HG03103 (cell line): ENCODE results near the gene TTC23L.
A peak's percentile ranks its signal among the peaks of the same experiment; 100 is the strongest.

ENCODE experiments used
- ATAC-seq: cut with Tn5 transposase; IDR thresholded peaks from one replicate; pipeline ENCODE4 v1.9.1; 2021; ENCODE audit warnings: low read depth; ENCODE audit not compliant: unreplicated experiment

The TTC23L gene

GRCh38 chr5:34832568-34832967 is 6.4 kb upstream of the TTC23L start:
- ATAC-seq: no peak

GRCh38 chr5:34833090-34833489 is 5.9 kb upstream of the TTC23L start:
- no peak for ATAC-seq

DNA sequence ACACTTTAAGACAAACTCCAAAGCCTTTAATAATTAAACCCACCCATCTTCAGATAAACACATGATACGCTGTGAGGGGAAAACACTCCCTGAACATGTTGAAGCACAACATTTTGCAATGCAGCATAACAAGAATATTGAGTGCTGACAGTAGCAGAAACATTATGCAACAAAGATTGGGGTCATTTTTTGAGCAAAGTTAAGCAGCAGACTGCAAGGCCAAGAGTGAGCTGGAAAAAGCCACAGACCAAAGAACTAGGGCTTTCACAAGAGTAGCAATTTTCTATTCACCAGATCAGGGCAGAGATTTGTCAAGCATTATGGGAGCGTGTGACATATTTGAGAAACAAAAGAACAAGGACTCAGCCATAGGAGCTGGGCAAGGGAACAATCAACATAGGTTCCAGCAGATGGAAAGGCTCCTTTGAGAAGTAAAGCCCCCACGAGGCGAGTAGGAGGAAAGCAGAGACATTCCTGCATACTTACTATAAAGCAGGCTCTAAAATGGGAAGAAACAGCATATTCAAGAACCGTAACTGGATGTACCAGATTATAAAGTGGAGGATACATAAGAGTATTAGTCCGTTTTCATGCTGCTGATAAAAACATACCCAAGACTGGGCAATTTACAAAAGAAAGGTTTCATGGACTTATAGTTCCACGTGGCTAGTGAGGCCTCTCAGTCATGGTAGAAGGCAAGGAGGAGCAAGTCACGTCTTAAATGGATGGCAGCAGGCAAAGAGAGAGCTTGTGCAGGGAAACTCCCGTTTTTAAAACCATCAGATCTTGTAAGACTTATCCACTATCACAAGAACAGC is 4.8 kb upstream of the TTC23L start:
- no peak for ATAC-seq

GRCh38 chr5:34834794-34835089 is 4.2 kb upstream of the TTC23L start:
- ATAC-seq: no peak

GRCh38 chr5:34835664-34836063 is 3.3 kb upstream of the TTC23L start:
- no peak for ATAC-seq

DNA sequence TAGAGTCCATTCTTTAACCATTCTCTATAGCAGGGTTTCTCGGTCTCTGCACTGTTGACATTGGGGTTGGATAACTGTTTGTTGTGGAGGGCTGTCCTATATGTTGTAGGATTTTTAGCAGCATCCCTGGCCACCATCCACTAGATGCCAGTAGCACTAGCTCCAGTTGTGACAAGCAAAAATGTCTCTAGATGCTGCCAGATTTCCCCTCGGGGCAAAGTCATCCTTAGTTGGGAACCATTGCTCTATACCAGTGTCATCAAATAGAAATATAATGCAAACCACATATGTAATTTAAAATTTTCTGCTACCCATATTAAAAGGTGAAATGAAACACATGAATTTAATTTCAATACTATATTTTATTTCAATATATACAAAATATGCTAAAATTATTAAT is 2.9 kb downstream of the TTC23L start:
- ATAC-seq: no peak

DNA sequence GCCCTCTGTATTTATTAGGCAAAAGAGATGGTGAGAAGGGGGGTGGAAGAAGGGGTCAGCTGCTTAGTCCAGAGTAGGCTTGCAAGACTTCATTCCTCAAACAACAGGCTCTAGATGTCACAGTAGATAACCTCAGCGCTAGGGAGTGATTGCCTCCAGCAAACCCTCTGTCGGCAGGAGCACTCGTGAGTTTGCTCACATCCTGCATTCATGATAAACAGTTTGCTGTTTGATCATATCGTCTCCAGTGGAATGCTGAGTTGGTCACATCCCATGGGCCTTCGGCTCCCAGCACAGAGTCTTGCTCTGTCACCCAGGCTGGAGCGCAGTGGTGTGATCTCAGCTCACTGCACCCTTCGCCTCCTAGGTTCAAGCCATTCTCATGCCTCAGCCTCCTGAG is 3.6 kb downstream of the TTC23L start:
- ATAC-seq: no peak

- ATAC-seq: no peak
Observed at GRCh38 chr5:34843497-34843896, 4.5 kb downstream of the TTC23L start.

- ATAC-seq: no peak
Observed at GRCh38 chr5:34844106-34844505, 5.1 kb downstream of the TTC23L start.

DNA sequence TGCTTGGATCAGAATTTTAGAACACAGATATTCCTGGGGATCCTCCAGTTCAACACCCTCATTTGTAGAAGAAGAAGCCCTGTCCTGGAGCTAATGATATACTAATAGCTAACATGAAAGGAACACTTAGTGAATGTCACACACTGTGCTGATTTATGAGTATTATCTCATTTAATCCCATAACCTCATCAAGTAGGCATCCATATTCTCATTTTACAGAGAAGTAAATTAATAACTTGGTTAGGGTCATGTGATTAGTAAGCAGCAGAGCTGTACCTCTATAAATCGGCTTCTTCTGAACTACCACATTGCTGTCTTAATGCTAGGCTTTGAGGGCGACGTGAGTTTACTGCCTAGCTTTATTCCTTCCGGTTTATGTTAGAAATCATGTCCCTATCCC is 6.0 kb downstream of the TTC23L start:
- ATAC-seq: no peak

GRCh38 chr5:34847056-34847455 is 8.1 kb downstream of the TTC23L start:
- ATAC-seq: no peak

DNA sequence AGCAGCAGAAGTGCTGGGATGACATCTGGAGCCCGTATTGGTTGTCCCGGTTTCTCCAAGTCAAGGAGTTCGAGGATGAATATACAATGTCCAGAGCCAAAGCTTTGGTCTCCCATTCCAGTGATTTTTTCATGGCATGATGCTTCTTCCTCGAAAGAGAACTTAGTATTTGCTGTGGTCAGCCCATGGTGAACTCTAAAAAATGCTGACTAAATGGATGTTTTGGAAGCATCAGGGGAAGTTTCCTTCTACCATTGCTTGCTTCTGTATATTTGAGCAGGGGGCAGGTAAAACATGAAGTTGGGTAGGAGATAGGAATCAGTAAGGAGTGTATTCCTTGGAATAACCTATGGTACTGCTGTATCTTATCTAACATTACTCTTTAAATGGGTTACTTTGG is 8.6 kb downstream of the TTC23L start:
- ATAC-seq: no peak

DNA sequence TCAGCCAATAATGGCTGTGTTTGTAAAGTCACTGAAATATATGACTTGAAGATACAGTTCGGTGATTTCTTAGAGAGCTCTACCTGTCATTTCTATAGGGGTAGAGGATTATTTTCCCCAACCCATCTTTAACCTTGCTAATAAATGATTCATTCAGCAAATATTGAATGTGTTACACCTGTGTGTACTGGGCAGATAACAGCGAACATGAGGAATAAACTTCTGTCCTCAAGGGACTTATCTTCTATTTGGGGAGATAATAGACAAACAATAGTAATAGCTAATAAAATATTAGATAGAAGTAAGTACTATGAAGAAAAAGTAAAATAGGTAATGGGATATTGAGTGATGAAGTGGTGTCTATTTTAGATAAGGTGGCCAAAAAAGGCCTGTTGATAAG is 9.3 kb downstream of the TTC23L start:
- no peak for ATAC-seq

DNA sequence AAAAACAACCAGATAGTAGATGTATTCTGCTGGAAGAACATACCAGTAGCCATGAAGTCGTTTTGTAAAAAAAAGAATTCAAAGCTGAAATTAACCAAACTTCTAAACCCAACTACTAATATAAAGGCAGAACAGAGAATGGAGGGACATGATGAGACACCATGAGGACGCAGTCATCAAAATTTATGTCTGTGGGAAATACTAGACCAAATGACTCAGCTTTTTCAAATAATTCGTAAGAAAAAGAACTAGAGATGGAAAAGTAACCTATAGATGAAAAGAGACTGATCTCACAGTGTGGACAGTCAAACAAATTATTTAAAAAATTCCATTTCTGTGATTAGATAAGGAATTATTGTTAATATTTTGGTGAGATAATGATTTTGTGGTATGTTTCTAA is 10.3 kb downstream of the TTC23L start:
- no peak for ATAC-seq

DNA sequence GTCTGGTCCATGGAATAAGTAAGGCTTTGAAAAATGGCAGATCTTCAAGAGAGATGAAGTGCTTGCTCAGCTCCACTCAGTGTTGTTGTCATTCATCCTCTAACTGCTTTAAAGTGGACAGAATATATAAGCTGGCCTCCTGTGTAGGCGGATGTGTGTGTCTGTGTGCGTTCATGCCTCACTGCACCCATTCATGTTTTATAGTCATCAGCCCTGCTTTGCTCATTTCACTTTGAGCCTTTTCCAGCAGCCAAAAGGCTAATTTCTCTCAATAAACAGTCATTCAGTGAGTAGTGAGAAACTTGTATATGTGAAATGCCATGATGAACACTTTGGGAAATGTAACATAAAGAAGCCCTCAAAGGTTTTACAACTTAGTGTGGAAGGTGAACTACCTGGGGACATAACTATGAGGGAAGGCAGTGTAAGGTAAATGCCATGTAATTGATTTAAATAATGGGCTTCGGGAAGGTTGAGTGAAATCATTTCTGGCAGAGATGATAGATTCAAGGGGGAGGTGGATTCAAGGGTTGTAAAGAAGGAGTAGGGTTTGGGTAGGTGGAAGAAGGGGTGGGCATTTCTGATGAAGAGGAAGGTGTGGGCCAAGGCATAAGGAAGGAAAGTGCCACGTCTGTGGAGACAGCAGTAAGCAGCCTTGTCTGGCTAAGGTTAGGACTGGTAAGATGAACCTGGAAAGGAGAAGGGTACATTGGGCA is 15.7 kb downstream of the TTC23L start:
- peak; percentile 93 for ATAC-seq

DNA sequence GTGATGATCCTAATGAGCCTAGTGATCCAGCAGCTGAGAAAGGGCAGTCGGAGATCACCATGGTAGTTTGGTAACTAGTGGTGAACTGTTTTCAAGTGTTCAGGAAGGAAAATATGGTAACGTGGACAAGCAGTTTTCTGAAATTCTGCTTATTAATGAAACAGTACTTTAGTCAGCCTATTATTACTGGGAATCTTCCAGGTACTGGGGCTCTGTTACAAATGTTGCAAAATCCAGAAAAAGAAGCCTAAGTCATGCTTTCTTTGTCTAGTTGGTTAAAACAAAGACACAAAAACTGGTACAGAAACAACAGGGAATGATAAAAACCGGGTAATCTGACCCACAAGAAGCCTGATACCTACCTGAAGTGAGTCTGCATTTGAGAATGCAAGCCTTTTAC is 18.2 kb downstream of the TTC23L start:
- no peak for ATAC-seq

DNA sequence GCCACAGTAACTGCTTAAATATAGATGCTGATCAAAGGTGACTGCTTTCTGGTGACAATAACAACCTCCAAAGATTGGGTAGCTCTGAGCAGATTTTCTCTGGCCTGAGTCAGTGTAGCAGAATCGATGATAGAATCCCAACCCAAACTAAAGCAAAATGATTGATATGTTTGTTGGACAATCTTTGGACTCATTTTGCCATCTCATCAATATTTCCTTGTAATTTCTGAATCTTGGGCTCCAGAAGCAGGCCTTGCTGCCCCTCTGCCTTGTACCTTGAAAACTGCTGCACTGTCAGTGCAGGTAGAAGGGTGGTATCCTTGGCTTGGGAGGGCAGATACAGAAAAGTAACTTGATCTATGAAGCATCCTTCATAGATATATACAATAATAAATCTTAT is 18.9 kb downstream of the TTC23L start:
- no peak for ATAC-seq

GRCh38 chr5:34858790-34859189 is 19.8 kb downstream of the TTC23L start:
- no peak for ATAC-seq

GRCh38 chr5:34859253-34859652 is 20.3 kb downstream of the TTC23L start:
- no peak for ATAC-seq

DNA sequence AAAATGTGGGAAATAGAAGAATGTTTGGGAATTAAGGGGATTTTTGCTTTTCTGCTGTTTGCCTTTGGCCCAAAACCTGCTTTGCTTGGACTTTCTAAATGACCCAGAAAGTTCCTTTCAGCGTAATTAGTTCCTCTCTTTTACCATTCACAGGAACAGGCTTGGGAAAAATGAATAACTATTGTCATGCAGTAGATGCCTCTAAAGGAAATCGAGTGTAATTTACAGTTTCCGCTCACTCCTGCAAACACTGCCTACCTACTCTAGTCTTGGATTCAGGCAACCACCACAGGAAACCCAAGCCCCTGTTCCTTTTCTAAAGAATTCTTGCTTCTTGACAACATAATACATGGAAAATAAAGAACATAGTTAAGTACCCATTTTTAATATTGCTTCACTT is 25.0 kb downstream of the TTC23L start:
- no peak for ATAC-seq

DNA sequence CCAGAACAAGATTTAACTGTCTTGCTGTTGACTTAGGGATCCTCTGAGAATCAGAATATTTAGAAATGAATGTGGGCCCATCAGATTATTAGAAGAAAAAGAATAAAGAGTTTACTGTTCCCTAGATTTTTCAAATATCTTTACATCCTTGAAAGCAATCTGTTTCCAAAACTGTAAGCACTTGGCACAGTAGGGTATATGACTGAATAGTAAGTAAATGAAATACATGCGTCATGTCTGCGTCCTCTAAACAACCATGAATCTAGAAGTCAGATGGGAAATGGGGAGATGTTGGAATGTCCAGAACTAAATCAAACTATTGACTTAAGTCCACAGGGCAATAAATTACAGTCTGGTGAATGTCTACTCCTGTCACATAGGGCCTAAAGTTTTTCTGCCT is 26.1 kb downstream of the TTC23L start:
- ATAC-seq: no peak

DNA sequence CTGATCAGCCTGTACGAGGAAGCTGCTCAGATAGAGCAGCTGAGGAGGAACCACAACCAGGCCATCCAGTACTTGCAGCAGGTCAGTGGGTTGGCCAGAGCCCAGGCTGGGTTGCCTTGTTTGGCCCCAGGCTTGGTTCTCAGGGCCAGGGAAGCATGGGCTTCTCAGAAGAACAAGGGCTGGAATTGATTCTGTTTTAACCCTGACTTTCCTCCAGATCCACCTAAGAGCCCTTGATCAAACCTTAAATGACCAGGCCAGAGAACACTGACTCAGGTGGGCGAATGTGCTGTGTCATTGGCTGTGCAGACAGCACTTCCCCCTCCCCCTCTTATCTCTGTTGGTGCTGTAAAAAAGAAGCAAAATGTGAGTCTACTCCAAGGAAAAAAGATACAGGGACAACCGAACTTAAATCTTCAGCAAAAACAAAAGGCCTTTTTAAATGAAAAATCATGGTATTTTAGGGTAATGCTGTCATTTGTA is 28.1 kb downstream of the TTC23L start:
- ATAC-seq: no peak
